Activated T-cell treated with anti-CD3 and anti-CD28 coated beads, Interleukin-2, amount 50 U/mL, for 4 hours (primary cell): ENCODE measurements around the gene RELN. TPM values are rescaled to one million over a fixed set of nuclear protein-coding genes. Genes with fewer than 3 reads are reported as not detected.
"Not testable (repeated sequence)": the region's sequence is repeated elsewhere in the genome, so short reads cannot be mapped to it uniquely, and the experiment has no call there.

ENCODE experiments used
- ATAC-seq, 2 donors: fragments of 200-7000 bp; cut with Tn5 transposase; one replicate each; pipeline ENCODE4 v1.10.0; 2021
- DNase-seq: peaks from one replicate; pipeline ENCODE4 v3.0.0-alpha.2; 2020
- H3K27me3 Mint-ChIP-seq: one replicate; pipeline ENCODE4 v1.8.0; 2021; ENCODE audit warnings: low read depth, mixed read lengths
- H3K36me3 Mint-ChIP-seq: one replicate; pipeline ENCODE4 v1.8.0; 2022; ENCODE audit warnings: mixed read lengths; ENCODE audit not compliant: insufficient read depth
- H3K4me1 Mint-ChIP-seq: one replicate; pipeline ENCODE4 v1.8.0; 2021; ENCODE audit warnings: low read depth, mixed read lengths
- H3K4me3 Mint-ChIP-seq: one replicate; pipeline ENCODE4 v1.8.0; 2021; ENCODE audit warnings: mild to moderate bottlenecking, moderate library complexity, mixed read lengths
- H3K9me3 Mint-ChIP-seq: one replicate; pipeline ENCODE4 v1.8.0; 2021; ENCODE audit warnings: mixed read lengths
- total RNA-seq, 3 donors: library from RNA; stranded (reverse); gene quantifications; one replicate each; pipeline ENCODE4 v1.2.1, GENCODE V29; 2021

The RELN gene
- total RNA-seq, 3 donors from 2014 or later = 0.15 to 0.24 (median 0.22) TPM

DNA sequence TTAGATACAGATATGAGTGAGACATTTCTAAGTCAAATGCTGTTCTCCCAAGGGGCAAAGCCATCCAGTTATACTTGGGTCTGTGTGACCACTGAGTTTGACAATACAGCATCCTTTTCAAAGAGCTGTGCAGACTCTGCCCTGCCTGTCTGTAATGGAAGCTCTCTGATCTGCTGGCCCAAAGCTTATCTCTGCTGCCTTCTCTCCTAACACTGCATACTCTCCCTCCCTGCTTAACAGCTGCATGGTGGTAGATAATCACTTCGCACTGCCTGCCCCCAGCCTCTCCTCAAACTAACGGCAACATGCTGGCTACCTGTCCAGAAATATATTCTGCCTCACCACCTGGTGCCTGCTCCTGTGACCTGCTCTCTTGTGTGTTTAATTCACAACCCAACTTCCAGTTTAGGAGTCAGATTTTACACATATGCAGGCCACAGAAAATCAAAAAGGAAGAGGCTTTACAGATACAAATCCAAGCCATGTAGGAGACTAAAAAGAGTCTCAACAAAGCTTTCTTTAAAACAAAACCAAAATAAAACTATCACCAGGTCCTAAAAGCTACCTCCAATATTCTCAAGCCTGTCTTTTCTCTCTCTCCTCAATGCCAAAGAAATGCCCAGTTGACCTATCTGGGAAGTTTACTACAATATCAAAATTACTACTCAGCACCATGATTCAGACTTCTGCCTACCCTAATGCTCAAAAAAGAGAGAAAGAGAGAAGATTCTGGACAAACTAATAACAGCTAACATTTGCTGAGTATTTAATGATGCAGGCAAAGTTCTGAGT, 145.6 kb downstream of the RELN start:
- no peak for ATAC-seq
- H3K36me3 Mint-ChIP-seq = no peaks in the 10 kb centered on the region
- H3K4me3 Mint-ChIP-seq = no peak overlapping the region
- no peak for DNase-seq
- H3K27me3 Mint-ChIP-seq = peaks cover 3% of the 10 kb centered on the region
- H3K4me1 Mint-ChIP-seq = no peaks in the 10 kb centered on the region
- H3K9me3 Mint-ChIP-seq = peaks cover 3% of the 10 kb centered on the region

DNA sequence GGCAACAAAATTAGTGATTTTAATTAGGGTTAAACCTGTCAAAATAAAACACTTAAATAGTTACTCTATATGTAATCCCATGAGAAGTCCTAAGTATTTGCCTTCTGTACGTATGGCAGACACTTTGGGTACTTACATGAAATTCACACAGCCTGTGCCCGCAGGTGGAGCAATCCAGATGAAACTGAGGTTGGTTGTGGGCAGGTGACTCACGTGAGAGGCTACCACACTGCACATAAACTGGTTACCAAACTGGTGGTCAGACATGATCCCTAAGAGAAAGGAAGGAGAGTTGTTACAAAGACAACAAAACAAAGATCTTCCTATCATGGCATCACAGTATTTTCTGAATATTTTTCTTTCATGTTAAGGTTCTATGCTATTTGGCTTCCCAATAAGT, 156.1 kb downstream of the RELN start:
- Mint-ChIP-seq H3K4me3 (no peak overlapping the region), H3K9me3 (no peaks in the 10 kb centered on the region), H3K36me3 (no peaks in the 10 kb centered on the region), H3K27me3 (no peaks in the 10 kb centered on the region), H3K4me1 (no peaks in the 10 kb centered on the region)
- DNase-seq (no peak), ATAC-seq (no peak)

DNA sequence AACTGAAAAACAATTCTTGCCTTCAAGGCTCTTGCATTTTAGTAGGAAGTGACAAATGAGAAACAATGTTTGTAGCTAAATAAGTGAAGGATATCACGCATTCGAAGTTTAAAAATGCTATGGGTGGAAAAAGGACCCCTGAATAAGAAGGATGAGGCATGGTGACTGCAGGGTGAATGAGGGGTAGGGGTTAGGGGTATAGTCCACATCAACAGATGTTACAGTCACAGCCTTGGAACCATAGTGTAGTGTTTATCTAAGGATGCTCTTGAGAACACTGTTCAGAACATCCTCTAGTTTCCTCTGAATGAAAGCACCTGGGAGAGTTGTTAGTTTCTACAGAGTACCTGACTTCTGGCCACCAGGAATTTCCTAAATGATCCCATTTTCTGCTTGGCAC, 157.0 kb downstream of the RELN start:
- Mint-ChIP-seq H3K27me3 (no peaks in the 10 kb centered on the region), H3K4me1 (no peaks in the 10 kb centered on the region), H3K36me3 (no peaks in the 10 kb centered on the region), H3K4me3 (no peak overlapping the region), H3K9me3 (no peaks in the 10 kb centered on the region)
- DNase-seq (no peak), ATAC-seq (no peak)

DNA sequence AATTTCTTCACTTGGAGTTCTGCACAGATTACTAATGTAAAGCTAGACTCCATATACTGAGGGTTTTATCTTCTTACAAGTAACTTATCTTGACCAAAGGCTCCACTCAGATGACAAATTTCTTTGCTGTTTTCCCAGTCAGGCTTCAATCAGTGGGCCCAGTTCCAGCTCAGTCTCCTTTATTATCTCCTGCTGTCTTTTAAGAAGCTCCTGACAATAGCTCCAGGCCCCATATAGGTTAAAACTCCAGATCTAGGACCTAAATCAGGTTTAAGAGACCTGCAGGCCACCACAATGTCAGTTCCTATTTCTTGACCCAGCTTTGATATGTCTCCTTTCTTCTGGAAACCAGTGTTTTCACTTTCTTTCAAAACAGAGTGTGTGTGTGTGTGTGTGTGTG, 165.2 kb downstream of the RELN start:
- ATAC-seq (no peak), DNase-seq (no peak)
- Mint-ChIP-seq H3K36me3 (no peaks in the 10 kb centered on the region), H3K4me1 (no peaks in the 10 kb centered on the region), H3K9me3 (peaks cover 14% of the 10 kb centered on the region), H3K27me3 (peaks cover 8% of the 10 kb centered on the region), H3K4me3 (no peak overlapping the region)

DNA sequence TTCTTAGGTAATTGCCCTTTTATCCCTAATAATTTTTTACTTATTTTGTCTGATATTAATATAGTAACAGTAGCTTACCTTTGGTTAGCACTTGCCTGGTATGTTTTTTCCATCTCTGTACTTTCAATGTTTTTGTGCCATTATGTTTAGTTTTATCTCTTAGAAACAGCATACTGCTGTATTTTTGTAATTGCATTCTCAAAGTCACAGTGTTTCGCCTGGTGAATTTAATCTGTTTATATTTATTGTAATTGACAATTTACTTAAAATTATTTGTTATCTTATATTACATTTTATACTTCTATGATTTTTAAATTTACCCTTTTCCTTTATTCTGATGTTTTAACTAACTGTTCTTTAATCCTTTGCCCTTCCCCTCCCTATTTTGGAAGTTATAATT, 166.4 kb downstream of the RELN start:
- no peaks in the 10 kb centered on the region for H3K36me3 Mint-ChIP-seq
- H3K27me3 Mint-ChIP-seq = peaks cover 8% of the 10 kb centered on the region
- no peak overlapping the region for H3K4me3 Mint-ChIP-seq
- no peak for DNase-seq
- H3K4me1 Mint-ChIP-seq = no peaks in the 10 kb centered on the region
- H3K9me3 Mint-ChIP-seq = peaks cover 14% of the 10 kb centered on the region
- no peak for ATAC-seq

DNA sequence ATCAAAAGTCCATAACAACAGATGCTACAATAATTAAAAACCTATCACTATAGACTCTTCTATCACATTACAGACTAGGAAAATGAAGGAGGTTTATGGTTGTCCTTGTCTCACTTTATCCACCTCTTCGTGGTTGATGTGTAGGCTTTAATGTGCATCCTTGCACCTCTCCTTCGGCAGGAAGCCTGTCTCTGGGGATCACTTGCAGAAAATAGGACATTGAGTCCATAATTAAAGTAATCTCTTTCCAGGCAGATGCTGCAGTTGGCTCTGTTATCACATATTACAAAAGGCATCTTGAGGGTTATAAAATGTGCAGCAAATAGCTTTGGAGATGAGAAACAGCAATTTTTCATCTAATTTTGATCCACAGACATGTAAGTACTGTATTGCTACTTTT, 168.4 kb downstream of the RELN start:
- Mint-ChIP-seq H3K36me3 (no peaks in the 10 kb centered on the region), H3K27me3 (peaks cover 6% of the 10 kb centered on the region), H3K9me3 (peaks cover 14% of the 10 kb centered on the region)

DNA sequence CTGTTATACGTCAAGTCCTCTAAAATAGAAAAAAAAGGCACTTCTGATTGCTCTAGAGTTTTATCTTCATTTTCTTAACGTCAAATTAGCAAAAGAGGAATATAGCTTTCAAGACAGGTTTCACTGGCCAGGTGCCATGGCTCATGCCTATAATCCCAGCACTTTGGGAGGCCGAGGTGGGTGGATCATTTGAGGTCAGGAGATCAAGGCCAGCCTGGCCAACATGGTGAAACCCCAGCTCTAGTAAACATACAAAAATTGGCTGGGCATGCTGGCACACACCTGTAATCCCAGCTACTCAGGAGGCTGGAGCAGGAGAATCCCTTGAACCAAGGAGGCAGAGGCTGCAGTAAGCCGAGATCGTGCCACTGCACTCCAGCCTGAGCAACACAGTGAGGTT, 173.5 kb downstream of the RELN start:
- H3K9me3 Mint-ChIP-seq, H3K36me3 Mint-ChIP-seq, H3K27me3 Mint-ChIP-seq, H3K4me3 Mint-ChIP-seq, ATAC-seq, DNase-seq: not testable (repeated sequence)
- H3K4me1 Mint-ChIP-seq = peaks cover 19% of the 10 kb centered on the region

More for the DNA sequence above, 168.4 kb downstream of the RELN start:
- Mint-ChIP-seq H3K4me3 (no peak overlapping the region), H3K4me1 (no peaks in the 10 kb centered on the region)
- ATAC-seq (no peak), DNase-seq (no peak)

DNA sequence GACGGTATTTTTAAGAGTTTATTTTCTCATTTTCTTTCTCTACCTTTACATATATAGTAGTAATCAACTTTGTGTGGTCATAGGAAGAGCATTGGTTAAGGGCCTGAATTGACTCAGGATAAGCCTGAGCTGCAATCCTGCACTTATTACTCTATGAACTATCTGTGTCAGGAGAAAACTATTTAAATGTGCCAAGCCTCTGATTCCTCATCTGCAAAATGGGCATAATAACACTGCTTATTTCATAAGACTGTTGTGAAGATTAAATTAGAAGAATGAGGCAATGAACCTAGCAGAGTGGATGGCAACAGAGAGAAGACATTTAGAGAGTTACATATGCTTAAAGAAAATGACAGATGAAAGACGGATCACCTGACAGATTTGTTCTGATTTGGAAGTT, 175.5 kb downstream of the RELN start:
- Mint-ChIP-seq H3K27me3 (peaks cover 4% of the 10 kb centered on the region), H3K4me1 (peaks cover 23% of the 10 kb centered on the region), H3K36me3 (no peaks in the 10 kb centered on the region), H3K9me3 (no peaks in the 10 kb centered on the region), H3K4me3 (no peak overlapping the region)
- DNase-seq = no peak
- no peak for ATAC-seq

DNA sequence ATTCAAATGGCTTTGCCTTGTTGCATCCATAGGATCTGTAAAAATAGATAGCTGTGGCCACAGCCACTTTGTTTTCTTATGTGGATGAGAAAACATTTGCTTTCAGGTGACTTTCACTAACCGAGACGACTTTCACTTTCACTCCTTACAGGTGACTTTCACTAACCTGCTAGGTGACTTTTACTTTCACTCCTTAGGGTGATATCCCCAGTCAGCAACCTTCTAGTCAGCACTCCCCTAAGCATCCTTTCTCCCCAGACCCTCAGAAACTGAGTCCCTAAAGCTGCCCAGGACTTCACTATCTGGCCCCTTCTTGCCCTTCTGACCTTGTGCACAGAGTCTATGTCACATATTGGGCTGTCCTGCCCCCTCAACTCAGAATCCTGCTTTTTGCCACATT, 177.5 kb downstream of the RELN start:
- Mint-ChIP-seq H3K27me3 (peaks cover 4% of the 10 kb centered on the region), H3K4me1 (peaks cover 23% of the 10 kb centered on the region), H3K9me3 (no peaks in the 10 kb centered on the region), H3K36me3 (no peaks in the 10 kb centered on the region), H3K4me3 (peak overlapping the region; percentile 24)
- DNase-seq = no peak
- peak; percentile 54 to 66 for ATAC-seq

DNA sequence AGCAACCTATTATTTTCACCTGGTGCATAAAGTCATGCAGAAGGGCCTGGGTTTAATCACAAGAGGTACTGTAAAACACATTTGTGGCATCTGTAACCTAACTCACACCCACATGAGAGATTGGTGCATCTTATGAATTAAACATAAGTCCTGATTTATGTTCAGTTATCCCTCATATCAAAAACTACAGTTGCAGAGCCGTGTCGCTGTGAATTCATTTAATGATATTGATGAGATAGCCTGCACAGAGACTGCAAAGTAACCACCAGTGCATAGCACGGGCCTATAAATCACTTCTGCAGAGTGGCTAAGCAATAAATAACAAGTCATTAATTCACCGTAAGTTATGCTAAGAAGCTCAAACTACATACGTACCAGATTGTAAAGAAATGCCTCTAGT, 178.2 kb downstream of the RELN start:
- no peak overlapping the region for H3K4me3 Mint-ChIP-seq
- no peaks in the 10 kb centered on the region for H3K36me3 Mint-ChIP-seq
- H3K9me3 Mint-ChIP-seq = no peaks in the 10 kb centered on the region
- no peak for DNase-seq
- H3K27me3 Mint-ChIP-seq = no peaks in the 10 kb centered on the region
- ATAC-seq = no peak
- peaks cover 23% of the 10 kb centered on the region for H3K4me1 Mint-ChIP-seq

DNA sequence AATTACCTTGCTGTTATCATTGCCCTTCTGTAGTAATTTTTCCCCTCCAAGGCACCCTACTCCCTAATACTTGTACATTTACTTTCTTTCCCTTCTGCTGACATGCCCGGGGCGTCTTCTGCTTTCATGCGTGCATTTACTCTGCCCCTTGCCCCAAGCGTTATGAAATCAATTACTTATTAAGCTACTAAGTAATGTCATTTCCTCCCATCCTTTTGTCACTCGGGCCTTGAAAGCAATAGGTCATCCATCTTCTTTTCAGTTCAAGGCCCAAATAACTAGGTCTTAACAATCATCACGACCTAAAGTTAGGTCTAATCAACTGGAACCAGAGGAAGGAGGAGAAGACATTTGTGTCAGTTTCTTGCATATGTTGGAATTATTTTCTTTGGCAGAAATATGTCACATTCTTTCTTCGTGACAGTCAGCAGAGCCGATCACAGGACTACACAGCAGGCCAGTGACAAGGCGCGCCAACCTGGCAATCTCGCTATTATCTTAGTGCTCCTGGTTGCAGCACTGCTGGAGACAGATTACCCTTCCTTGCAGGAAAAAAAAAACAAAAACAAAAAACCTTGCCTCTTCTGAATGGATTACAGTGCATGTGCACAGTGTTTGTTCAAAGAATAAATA, 179.2 kb downstream of the RELN start:
- Mint-ChIP-seq H3K36me3 (no peaks in the 10 kb centered on the region), H3K4me1 (peaks cover 23% of the 10 kb centered on the region), H3K27me3 (no peaks in the 10 kb centered on the region), H3K9me3 (no peaks in the 10 kb centered on the region), H3K4me3 (no peak overlapping the region)
- DNase-seq (no peak), ATAC-seq (no peak)

DNA sequence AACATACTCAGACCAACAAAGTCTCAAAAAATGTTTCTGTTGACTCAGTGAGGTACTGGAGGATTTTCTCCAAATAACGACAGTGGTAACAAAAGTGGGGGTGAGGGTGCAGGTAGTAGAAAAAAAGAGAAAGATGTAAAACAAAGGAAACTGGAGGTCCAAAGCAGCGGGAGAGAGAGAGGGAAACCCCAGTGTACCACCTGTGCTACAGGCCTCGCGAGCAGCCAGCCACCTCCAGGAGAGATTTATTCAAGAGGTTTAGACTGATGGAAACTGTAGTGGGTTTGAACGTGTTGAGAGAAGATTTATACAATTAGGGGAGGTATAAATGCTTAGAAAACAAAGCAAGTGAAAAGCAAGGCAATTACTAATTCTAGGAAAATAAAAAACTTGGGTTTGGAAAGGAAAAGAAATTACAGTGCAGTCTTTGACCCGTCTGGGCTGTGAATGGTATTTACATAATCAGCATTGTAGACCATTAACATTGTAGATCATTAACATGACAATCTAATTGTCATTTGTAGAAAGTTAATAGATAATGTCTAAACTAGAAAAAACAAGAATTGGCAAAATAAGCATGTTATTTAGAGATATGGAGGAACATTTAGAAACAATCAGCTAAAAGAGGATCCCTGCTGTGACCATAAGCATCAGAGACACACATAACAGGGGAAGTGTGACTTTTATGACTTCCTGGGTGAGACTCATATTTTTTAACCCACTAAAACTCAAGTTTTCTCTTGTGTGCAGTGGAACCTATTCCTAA, 180.0 kb downstream of the RELN start:
- ATAC-seq (no peak), DNase-seq (no peak)
- Mint-ChIP-seq H3K4me1 (peaks cover 23% of the 10 kb centered on the region), H3K36me3 (no peaks in the 10 kb centered on the region), H3K4me3 (no peak overlapping the region), H3K9me3 (no peaks in the 10 kb centered on the region), H3K27me3 (no peaks in the 10 kb centered on the region)

DNA sequence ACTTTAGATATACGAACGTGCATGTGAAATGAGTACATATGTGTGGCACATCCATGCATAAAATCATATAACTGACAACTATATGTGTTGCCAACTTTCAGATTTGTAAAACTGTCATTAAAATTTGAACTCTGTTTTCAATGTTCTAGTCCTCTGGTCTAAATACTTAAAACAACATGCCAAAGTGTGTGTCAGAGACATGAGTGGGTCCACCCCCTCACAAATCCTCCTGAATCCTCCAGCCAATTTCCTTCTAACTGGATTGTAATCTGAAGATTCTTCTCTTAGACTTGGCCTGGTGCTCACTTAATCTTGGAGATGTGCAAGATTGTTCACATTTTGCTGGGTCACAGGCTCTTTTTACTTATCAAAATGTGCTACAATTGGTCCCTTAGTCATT, 184.1 kb downstream of the RELN start:
- no peak for ATAC-seq
- Mint-ChIP-seq H3K4me3 (no peak overlapping the region), H3K4me1 (peaks cover 4% of the 10 kb centered on the region), H3K9me3 (no peaks in the 10 kb centered on the region), H3K27me3 (no peaks in the 10 kb centered on the region), H3K36me3 (no peaks in the 10 kb centered on the region)
- DNase-seq = no peak

DNA sequence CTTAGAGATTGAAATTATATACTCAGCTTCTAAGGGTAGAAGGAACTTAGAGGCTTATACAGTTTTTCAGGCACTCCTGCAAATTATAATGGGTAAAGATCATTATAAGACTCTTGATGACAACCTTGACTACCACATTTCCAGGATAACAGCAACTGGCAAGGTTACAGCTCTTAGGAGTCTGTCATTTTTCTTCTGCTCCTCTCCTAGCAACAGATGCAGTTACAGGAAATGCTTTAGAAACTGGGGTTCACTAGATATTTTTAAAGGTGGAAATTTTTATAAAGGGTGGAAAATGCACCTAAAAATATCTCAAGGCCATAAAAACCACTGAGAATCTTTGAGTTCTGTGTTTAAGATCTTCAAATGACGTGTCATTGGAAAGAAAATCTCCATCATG, 185.8 kb downstream of the RELN start:
- H3K36me3 Mint-ChIP-seq = no peaks in the 10 kb centered on the region
- H3K4me1 Mint-ChIP-seq = no peaks in the 10 kb centered on the region
- no peaks in the 10 kb centered on the region for H3K27me3 Mint-ChIP-seq
- no peak overlapping the region for H3K4me3 Mint-ChIP-seq
- ATAC-seq = no peak
- DNase-seq = no peak
- H3K9me3 Mint-ChIP-seq = no peaks in the 10 kb centered on the region

DNA sequence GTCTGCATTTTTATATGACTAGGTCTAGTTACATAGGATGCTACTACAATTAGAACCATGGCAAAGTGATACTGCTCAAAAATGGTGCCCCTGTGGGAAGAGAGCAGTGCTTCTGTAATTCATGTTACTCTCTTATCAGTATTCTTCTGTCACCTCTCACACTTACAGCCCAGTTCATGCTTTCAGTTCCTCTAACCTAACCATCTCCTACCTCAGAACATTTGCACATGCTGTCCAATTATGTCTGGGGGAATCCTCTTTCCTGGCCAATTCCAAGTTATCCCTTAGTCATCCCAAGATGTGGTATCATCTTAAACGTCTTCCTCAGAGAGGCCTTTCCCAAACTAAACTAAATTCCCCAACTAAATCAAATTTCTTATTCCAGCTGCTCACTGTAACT, 190.2 kb downstream of the RELN start:
- Mint-ChIP-seq H3K4me1 (no peaks in the 10 kb centered on the region), H3K36me3 (no peaks in the 10 kb centered on the region), H3K4me3 (no peak overlapping the region), H3K27me3 (no peaks in the 10 kb centered on the region), H3K9me3 (no peaks in the 10 kb centered on the region)
- ATAC-seq (no peak), DNase-seq (no peak)
